Choroid plexus epithelial cell (primary cell): Measurements from ENCODE around the gene LYRM9.
"Not testable (repeated sequence)": the region's sequence is repeated elsewhere in the genome, so short reads cannot be mapped to it uniquely, and the experiment has no call there.

Source experiments
- DNase-seq: peaks from one replicate; pipeline ENCODE4 v3.0.0-alpha.2; 2010; ENCODE audit warnings: low read depth
- H3K4me3 ChIP-seq: 2 replicates; pipeline ENCODE4 v1.5.1; 2011; ENCODE audit warnings: low read depth, mild to moderate bottlenecking, control low read depth, low read length, moderate library complexity
- TF ChIP-seq, protein P1 (sequence below): conservative IDR thresholded peaks from 2 replicates; pipeline ENCODE4 v1.5.1; 2011; ENCODE audit warnings: low read depth, mild to moderate bottlenecking, control low read depth, inconsistent platforms, low read length, moderate library complexity

LYRM9 gene

DNA sequence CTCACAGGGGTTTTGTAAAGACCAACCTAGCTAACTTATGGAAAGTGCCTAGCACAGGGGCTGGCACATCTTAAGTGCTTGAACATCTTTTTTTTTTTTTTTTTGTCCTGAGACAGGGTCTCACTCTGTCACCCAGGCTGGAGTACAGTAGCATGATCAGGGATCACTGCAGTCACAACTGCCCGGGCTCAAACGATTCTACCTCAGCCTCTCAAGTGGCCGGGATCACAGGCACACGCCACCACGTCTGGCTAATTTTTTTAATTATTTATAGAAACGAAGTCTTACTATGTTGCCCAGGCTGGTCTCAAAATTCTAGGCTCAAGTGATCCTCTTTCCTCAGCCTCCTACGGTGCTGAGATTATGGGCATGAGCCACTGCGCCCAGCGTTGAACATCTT lies 1.3 kb downstream of the LYRM9 start:
- no peak for DNase-seq
- TF ChIP-seq, protein P1, sequence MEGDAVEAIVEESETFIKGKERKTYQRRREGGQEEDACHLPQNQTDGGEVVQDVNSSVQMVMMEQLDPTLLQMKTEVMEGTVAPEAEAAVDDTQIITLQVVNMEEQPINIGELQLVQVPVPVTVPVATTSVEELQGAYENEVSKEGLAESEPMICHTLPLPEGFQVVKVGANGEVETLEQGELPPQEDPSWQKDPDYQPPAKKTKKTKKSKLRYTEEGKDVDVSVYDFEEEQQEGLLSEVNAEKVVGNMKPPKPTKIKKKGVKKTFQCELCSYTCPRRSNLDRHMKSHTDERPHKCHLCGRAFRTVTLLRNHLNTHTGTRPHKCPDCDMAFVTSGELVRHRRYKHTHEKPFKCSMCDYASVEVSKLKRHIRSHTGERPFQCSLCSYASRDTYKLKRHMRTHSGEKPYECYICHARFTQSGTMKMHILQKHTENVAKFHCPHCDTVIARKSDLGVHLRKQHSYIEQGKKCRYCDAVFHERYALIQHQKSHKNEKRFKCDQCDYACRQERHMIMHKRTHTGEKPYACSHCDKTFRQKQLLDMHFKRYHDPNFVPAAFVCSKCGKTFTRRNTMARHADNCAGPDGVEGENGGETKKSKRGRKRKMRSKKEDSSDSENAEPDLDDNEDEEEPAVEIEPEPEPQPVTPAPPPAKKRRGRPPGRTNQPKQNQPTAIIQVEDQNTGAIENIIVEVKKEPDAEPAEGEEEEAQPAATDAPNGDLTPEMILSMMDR, result no peak
- H3K4me3 ChIP-seq, result no peak overlapping the region

DNA sequence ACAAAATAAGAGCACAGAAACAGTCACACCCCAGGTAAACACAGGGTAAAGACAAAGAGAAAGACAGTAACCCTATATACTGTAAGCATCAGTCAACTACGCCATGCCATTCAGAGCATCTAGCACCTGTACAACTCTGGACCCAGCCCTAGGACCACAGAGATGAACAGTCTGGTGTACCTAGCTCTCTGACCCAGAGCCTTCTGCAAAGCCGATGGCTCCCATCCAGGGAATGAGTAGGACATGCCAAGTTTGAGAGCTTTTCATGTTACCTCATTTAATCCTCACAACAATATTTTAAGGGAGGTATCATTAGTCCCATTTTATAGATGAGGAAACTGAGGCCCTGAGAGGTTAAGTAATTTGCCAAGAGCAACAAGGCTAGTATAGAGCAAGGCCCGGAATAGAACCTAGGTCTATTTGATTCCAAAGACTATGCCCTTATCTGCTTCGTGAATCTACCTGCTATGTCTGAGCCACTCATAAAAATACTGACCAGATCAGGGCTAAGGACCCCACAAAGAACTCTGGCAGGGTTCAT lies 3.4 kb downstream of the LYRM9 start:
- DNase-seq, result no peak
- TF ChIP-seq, protein P1, result no peak
- no peak overlapping the region for H3K4me3 ChIP-seq

DNA sequence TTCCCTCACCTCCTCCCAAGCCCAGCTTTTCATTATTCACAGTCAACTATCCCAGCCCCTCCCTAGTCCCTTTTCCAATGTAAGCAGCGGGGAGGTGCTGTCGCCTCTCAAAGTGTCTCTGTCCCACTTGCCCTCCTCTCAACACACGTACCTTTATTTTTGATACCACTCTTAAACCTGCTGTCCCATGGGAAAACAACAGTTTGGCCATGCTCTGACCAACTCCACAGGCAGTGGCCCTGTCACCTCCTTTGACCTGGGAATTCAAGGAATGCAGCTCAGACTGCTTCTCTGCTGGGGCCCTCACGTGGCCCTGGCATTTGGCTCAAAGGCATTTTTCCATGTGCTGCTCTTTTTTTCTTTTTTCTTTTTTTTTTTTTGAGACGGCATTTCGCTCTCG lies 4.2 kb downstream of the LYRM9 start:
- DNase-seq, result peak; percentile 65
- H3K4me3 ChIP-seq, result no peak overlapping the region
- TF ChIP-seq, protein P1, result no peak

DNA sequence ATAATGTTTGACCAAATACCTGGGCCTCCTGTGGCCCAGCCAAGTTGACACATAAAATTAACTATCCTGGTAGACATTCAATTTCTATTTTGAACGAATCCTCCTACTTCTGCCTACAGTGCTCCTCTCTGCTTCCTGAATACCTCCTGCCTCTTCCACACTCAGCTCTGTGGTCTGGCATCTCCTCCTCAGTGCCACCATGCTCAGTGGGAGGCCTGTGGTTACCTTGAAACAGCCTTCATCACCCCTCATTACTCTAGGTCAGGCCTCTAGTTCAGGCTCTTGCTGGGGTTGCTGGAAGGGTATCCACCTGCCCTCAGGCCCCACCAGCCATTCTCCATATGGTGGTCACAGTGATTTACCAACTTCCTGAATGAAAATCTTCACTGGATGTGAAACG lies 5.1 kb downstream of the LYRM9 start:
- H3K4me3 ChIP-seq, result no peak overlapping the region
- no peak for DNase-seq
- TF ChIP-seq, protein P1, result no peak

DNA sequence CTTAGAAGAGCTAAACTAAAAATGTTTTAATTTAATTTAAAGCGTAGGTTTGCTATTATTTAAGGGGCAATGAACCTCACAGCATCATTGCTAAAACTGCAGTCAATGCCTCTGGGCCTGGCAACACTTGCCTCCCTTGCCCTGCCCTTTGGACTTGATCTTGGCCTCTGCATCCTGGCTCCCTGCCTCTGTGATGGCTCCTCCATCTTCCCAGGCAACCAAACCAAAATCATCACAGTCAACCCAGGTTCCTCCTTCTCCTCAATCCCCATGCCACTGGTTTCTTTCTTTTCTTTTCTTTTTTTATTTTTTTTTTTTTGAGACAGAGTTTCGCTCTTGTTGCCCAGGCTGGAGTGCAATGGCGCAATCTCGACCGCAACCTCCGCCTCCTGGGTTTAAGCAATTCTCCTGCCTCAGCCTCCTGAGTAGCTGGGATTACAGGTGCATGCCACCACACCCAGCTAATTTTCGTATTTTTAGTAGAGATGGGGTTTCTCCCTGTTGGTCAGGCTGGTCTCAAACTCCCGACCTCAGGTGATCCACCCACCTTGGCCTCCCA lies 6.7 kb downstream of the LYRM9 start:
- not testable (repeated sequence) for H3K4me3 ChIP-seq, DNase-seq

DNA sequence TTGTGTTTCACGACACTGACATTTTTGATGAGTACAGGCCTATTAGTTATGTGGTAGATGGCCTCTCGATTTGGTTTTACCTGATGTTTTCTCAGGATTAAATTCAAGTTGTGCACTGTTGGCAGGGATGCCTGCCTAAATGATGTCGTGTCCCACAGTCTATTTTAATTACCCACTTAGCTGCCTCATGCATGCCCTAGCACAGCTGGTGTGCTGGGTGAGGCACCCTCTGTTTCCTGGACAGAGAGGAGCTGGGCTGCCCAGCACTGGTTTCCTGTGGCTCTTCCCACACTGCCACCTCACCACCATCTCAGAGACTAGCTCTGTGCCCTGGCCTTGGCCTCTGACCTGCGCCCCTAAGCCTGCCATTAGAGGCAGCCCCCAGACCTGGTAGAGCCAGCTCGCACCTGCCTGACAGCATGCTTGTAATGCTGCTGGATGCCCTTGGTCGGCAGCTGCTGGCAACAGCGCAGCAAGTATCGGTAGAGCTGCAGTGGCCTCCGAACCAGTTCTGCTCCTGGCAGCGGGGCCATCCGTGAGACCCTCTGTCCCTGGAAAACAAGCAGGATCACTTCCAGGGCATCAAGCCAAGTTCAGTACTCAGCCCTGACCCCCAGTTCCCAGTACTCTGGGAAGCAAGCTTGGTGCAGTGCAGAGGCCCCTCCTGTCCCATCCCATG lies 10.9 kb downstream of the LYRM9 start:
- TF ChIP-seq, protein P1, result no peak
- DNase-seq, result no peak

DNA sequence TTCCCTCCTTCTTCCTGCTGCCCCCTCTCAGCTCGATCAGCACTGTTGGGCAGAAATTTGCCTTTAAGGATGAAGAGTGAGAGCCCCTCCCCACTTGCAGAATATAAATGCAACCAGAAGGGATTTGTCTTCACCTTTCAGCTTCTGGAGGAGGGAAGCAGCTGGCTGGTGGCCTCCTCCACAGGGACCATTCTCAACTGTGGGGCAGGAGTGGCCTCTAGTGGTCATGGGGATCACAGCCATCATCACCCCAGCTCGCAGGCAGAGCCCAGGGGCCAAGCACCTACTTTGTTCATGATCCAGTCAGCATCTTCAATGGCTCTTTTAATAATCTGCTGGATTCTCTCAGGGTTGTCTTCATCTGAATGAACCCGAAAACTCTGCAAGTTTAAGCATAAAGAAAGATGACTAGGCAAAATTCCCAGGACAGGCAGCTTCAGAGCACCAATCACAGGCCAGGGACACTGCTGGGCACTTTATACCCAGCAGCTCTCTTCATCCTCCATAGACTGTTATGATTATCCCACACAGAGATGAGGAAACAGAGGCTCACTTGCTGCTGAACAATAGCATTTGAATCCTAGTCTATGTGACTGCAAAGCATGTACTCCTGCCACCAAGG lies 13.1 kb downstream of the LYRM9 start:
- peak; percentile 78 for DNase-seq

More for the DNA sequence above, 10.9 kb downstream of the LYRM9 start:
- H3K4me3 ChIP-seq, result no peak overlapping the region

More for the DNA sequence above, 13.1 kb downstream of the LYRM9 start:
- H3K4me3 ChIP-seq, result no peak overlapping the region
- TF ChIP-seq, protein P1, result peak; percentile 91
